Activated T-helper 2 cell treated with anti-CD3 and anti-CD28 coated beads, Interferon-gamma antibody, Interleukin-2, Interleukin-4, amounts not matched to agents 10 μg/mL and 5 μg/mL and 100 μg/mL, durations not matched to agents 14 hours and 24 hours and 36 hours (primary cell): ENCODE measurements around the gene RALGPS1. TPM values are rescaled to one million over a fixed set of nuclear protein-coding genes. Genes with fewer than 3 reads are reported as not detected.

ENCODE experiments used
- DNase-seq: peaks from one replicate; pipeline ENCODE4 v3.0.0; 2021; ENCODE audit warnings: low spot score
- H3K27ac Mint-ChIP-seq: one replicate; pipeline ENCODE4 v1.8.0; 2021; ENCODE audit warnings: mixed read lengths
- H3K27me3 Mint-ChIP-seq: one replicate; pipeline ENCODE4 v1.8.0; 2021; ENCODE audit warnings: low read depth, mixed read lengths
- H3K36me3 Mint-ChIP-seq: one replicate; pipeline ENCODE4 v1.8.0; 2021; ENCODE audit warnings: low read depth, mixed read lengths
- H3K4me1 Mint-ChIP-seq: one replicate; pipeline ENCODE4 v1.8.0; 2021; ENCODE audit warnings: low read depth, mixed read lengths
- H3K4me3 Mint-ChIP-seq: one replicate; pipeline ENCODE4 v1.8.0; 2021; ENCODE audit warnings: low read depth, mild to moderate bottlenecking, moderate library complexity, mixed read lengths
- H3K9me3 Mint-ChIP-seq: one replicate; pipeline ENCODE4 v1.8.0; 2021; ENCODE audit warnings: mixed read lengths
- intact Hi-C: fragments of 100-400 bp; cut with micrococcal nuclease; formaldehyde crosslinking; loops from one replicate; pipeline ENCODE4 v1.15.1; 2023
- total RNA-seq: library from RNA; stranded (reverse); gene quantifications from 2 replicates; pipeline ENCODE4 v1.2.3, GENCODE V29; 2022

The RALGPS1 gene
- total RNA-seq, 1 donor from 2014 or later: 2.4 TPM

- Mint-ChIP-seq H3K27ac (no peak overlapping the region), H3K4me1 (no peaks in the 10 kb centered on the region), H3K4me3 (no peak overlapping the region), H3K9me3 (no peaks in the 10 kb centered on the region), H3K36me3 (no peaks in the 10 kb centered on the region), H3K27me3 (peaks cover 32% of the 10 kb centered on the region)
- intact Hi-C loops: no loop called here
- no peak for DNase-seq
Measured at GRCh38 chr9:127129073-127129717, 214.6 kb downstream of the RALGPS1 start.

DNA sequence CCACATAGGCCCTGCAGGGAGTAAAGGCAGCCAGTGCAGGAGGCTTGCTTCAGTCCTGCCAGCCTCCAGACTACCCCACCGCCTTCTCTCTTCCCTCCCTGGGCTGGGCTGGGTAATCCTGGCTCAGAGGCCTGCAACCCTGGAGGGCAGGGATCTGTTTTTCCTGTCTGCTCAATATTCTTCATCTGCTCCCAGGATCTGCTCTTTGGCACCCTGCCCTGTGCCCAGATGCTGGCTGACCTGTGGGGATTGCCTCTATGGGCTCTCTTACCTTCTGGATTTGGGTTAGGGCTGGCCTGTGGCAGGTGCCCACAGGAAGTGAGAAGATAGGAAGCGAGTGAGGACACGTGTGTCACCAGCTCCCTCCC, 215.1 kb downstream of the RALGPS1 start:
- Mint-ChIP-seq H3K36me3 (no peaks in the 10 kb centered on the region), H3K4me1 (no peaks in the 10 kb centered on the region), H3K27ac (no peak overlapping the region), H3K27me3 (peaks cover 33% of the 10 kb centered on the region), H3K9me3 (no peaks in the 10 kb centered on the region), H3K4me3 (no peak overlapping the region)
- intact Hi-C loops: no loop called here
- DNase-seq: no peak

DNA sequence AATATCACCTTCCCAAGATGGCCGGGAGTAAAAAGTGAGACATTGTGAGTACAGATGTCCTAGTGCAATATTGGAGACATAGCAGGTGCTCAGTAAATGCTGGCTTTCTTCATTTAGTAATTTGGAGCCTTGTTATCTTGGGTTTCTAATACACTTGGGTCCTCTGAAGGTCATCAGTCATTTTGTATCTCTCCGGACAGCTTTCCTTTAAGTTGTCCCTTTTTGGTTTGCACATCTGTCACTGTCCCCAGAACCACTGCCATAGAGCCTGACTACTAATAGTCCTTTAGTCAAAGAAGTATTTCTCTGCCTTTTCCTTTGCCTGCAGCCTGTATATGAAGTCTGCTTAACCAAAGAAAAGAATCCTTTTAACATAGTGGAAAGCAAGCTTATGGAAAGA, 215.7 kb downstream of the RALGPS1 start:
- Mint-ChIP-seq H3K27me3 (peaks cover 31% of the 10 kb centered on the region), H3K4me1 (no peaks in the 10 kb centered on the region), H3K36me3 (no peaks in the 10 kb centered on the region), H3K27ac (no peak overlapping the region), H3K4me3 (no peak overlapping the region), H3K9me3 (no peaks in the 10 kb centered on the region)
- no peak for DNase-seq
- intact Hi-C loops: no loop called here

DNA sequence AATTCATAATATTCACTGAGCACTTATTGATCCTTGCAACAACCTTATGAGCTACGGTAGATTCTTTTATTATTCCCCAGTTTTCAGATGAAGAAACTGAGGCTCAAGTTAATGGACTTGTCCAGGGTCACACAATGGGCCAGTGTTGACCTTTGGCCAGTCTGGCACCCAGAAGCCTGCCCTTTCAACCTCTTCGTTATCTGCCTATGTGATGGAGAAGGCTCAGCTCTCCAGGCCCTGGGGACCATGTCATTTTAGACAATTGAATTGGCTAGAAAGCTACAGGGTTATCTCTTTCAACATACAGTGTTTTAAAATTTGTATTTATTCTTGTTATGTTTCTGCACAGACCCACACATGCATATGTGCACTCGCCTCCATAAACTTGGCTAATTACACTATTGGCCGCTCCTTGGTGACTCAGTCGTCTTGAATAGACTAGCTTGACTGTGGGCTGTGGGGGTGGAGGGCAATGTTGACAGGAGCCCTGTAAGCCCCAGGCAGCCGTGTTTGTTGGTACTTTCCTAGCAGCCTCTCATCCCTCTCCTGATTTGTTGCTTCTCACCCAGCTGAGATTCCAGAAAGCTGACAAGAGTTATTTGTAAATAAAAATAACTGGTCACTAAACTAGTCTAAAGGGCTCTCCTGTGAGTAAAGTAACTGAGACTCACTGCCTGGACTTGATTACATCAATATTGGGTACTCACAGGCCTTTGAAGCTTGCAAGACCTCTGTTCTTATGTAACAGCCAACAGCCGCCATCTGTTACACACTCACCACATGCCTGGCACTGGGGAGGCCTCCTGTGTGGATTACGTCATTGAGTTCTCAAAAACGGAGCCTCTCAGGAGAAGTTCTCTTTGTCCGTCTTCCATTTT, 216.3 kb downstream of the RALGPS1 start:
- intact Hi-C loops: no loop called here
- H3K27me3 Mint-ChIP-seq: peaks cover 30% of the 10 kb centered on the region

DNA sequence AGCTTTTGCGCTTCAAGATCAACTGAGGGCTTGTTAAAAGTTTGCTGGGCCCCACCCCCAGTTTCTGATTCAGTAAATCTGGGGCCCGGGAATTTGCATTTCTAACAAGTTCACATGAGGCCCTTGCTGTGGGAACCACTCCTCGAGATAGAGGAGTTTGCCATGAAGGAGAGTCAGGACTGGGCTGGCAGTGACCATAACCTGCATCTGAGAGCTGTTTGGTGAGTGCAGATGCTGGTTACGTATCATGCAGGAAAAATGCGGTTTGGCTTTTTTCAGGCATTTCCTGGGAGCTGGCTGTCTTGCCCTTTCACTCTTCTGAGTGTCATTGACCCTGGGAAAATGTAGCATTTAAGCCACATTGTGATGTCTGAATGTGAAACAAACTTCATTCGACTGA, 217.3 kb downstream of the RALGPS1 start:
- Mint-ChIP-seq H3K4me1 (no peaks in the 10 kb centered on the region), H3K36me3 (no peaks in the 10 kb centered on the region), H3K27me3 (peaks cover 23% of the 10 kb centered on the region), H3K9me3 (no peaks in the 10 kb centered on the region), H3K27ac (no peak overlapping the region), H3K4me3 (no peak overlapping the region)
- intact Hi-C loops: no loop called here
- no peak for DNase-seq

More for the DNA sequence above, 216.3 kb downstream of the RALGPS1 start:
- Mint-ChIP-seq H3K4me1 (no peaks in the 10 kb centered on the region), H3K27ac (no peak overlapping the region), H3K36me3 (no peaks in the 10 kb centered on the region), H3K9me3 (no peaks in the 10 kb centered on the region), H3K4me3 (no peak overlapping the region)
- DNase-seq: no peak

- no peak for DNase-seq
- no peaks in the 10 kb centered on the region for H3K4me1 Mint-ChIP-seq
- no peak overlapping the region for H3K27ac Mint-ChIP-seq
- H3K27me3 Mint-ChIP-seq: peaks cover 18% of the 10 kb centered on the region
- intact Hi-C loops: no loop called here
- H3K9me3 Mint-ChIP-seq: no peaks in the 10 kb centered on the region
- H3K4me3 Mint-ChIP-seq: no peak overlapping the region
- no peaks in the 10 kb centered on the region for H3K36me3 Mint-ChIP-seq
Measured at GRCh38 chr9:127132375-127132774, 217.8 kb downstream of the RALGPS1 start.

DNA sequence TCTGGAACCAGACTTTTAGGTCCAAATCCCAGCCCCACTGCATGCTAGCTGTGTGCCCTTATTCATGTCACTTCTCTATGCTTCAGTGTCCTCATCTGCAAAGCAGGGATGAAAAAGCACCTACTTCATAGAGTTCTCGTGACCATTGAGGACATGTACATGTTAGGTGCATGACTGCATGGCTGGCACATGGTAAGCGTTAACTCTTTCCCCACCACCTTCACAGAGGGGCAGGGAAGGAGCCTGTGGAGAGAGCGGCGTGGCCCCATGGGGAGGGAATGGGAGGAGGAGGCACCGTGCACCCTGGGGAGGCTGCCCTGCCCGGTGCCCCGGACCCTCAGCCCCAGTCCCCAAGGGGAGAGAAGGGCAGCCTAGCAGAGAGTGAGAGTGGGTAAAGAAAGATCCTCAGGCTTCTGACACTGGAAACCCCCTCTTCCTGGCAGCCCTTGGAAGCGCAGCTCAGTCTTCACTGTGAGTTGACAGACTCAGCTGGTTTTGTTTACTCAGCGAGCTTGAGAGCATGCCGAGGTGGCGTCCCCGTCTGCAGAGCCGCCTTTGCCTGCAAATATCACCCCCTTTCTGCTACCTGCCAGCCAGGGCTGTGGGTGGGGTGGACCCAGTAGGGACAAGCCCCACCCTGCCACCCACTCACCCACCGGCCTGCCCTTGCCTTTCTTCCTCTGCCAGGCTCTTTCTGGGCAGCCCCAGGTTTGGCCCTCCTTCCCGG, 218.5 kb downstream of the RALGPS1 start:
- peaks cover 21% of the 10 kb centered on the region for H3K27me3 Mint-ChIP-seq
- no peak for DNase-seq
- no peaks in the 10 kb centered on the region for H3K36me3 Mint-ChIP-seq
- no peaks in the 10 kb centered on the region for H3K9me3 Mint-ChIP-seq
- no peak overlapping the region for H3K27ac Mint-ChIP-seq
- H3K4me3 Mint-ChIP-seq: no peak overlapping the region
- no peaks in the 10 kb centered on the region for H3K4me1 Mint-ChIP-seq
- intact Hi-C loops: no loop called here

- H3K9me3 Mint-ChIP-seq: no peaks in the 10 kb centered on the region
- intact Hi-C loops: no loop called here
- DNase-seq: no peak
- peaks cover 24% of the 10 kb centered on the region for H3K27me3 Mint-ChIP-seq
- H3K36me3 Mint-ChIP-seq: no peaks in the 10 kb centered on the region
- no peak overlapping the region for H3K4me3 Mint-ChIP-seq
- no peaks in the 10 kb centered on the region for H3K4me1 Mint-ChIP-seq
- H3K27ac Mint-ChIP-seq: no peak overlapping the region
Measured at GRCh38 chr9:127133739-127134167, 219.2 kb downstream of the RALGPS1 start.

- intact Hi-C loops: no loop called here
- no peaks in the 10 kb centered on the region for H3K4me1 Mint-ChIP-seq
- DNase-seq: no peak
- no peak overlapping the region for H3K27ac Mint-ChIP-seq
- no peaks in the 10 kb centered on the region for H3K9me3 Mint-ChIP-seq
- H3K4me3 Mint-ChIP-seq: no peak overlapping the region
- H3K36me3 Mint-ChIP-seq: no peaks in the 10 kb centered on the region
- H3K27me3 Mint-ChIP-seq: peaks cover 21% of the 10 kb centered on the region
Measured at GRCh38 chr9:127135056-127135745, 220.6 kb downstream of the RALGPS1 start.

- Mint-ChIP-seq H3K9me3 (no peaks in the 10 kb centered on the region), H3K36me3 (no peaks in the 10 kb centered on the region), H3K4me3 (no peak overlapping the region), H3K27ac (no peak overlapping the region), H3K4me1 (no peaks in the 10 kb centered on the region), H3K27me3 (peaks cover 24% of the 10 kb centered on the region)
- intact Hi-C loops: no loop called here
- DNase-seq: no peak
Measured at GRCh38 chr9:127136081-127136879, 221.7 kb downstream of the RALGPS1 start.

GRCh38 chr9:127136880-127137639, 222.5 kb downstream of the RALGPS1 start:
- Mint-ChIP-seq H3K27ac (no peak overlapping the region), H3K4me3 (no peak overlapping the region), H3K4me1 (no peaks in the 10 kb centered on the region), H3K9me3 (no peaks in the 10 kb centered on the region), H3K27me3 (peaks cover 27% of the 10 kb centered on the region), H3K36me3 (no peaks in the 10 kb centered on the region)
- DNase-seq: no peak
- intact Hi-C loops: no loop called here
